ENCODE measurements around the gene FGF9. TPM values are rescaled to one million over a fixed set of nuclear protein-coding genes. Genes with fewer than 3 reads are reported as not detected.

The FGF9 gene
- total and polyA plus RNA-seq, 2 of the 8 experiments (the other 6 are each of a cell fraction or from before 2014, with no cell fraction given) = 0.02 TPM; not detected in 1

- TF ChIP-seq FOSL1 (IDR thresholded peaks at IDR 0.05; ENCODE audit: insufficient read depth, low read depth, low read length) = peak; percentile 98
- TF ChIP-seq KDM5A (IDR thresholded peaks at IDR 0.05; ENCODE audit: low read length) = no peak
- TF ChIP-seq RAD21 (IDR thresholded peaks at IDR 0.05 in 1 of 2, conservative IDR thresholded peaks at IDR 0.05 in 1 of 2; ENCODE audit: low read depth in 2 of 2, low read length in 2 of 2) = no peak
- TF ChIP-seq, protein P1, sequence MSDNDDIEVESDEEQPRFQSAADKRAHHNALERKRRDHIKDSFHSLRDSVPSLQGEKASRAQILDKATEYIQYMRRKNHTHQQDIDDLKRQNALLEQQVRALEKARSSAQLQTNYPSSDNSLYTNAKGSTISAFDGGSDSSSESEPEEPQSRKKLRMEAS (IDR thresholded peaks at IDR 0.05) = no peak
- TF ChIP-seq JUND (IDR thresholded peaks at IDR 0.05; ENCODE audit: low read length) = no peak
- TF ChIP-seq, protein P2, sequence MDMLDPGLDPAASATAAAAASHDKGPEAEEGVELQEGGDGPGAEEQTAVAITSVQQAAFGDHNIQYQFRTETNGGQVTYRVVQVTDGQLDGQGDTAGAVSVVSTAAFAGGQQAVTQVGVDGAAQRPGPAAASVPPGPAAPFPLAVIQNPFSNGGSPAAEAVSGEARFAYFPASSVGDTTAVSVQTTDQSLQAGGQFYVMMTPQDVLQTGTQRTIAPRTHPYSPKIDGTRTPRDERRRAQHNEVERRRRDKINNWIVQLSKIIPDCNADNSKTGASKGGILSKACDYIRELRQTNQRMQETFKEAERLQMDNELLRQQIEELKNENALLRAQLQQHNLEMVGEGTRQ (IDR thresholded peaks at IDR 0.05; ENCODE audit: low read length) = no peak
- no peak for TF ChIP-seq NRF1 (IDR thresholded peaks at IDR 0.05; ENCODE audit: low read depth, low read length)
- no peak for TF ChIP-seq CHD2 (IDR thresholded peaks at IDR 0.05; ENCODE audit: low read length)
- no peak for TF ChIP-seq EZH2 (IDR thresholded peaks at IDR 0.05; ENCODE audit: low read depth, low read length, severe bottlenecking)
- TF ChIP-seq CBX5 (IDR thresholded peaks at IDR 0.05; ENCODE audit: low read depth, low read length) = no peak
- TF ChIP-seq ATF3 (IDR thresholded peaks at IDR 0.05; ENCODE audit: insufficient read depth, low read depth, low read length) = no peak
- TF ChIP-seq RFX5 (IDR thresholded peaks at IDR 0.05; ENCODE audit: borderline replicate concordance, low read depth, low read length) = no peak
- TF ChIP-seq SAP30 (IDR thresholded peaks at IDR 0.05; ENCODE audit: insufficient read depth, insufficient replicate concordance, low read length) = no peak
- TF ChIP-seq CBX8 (IDR thresholded peaks at IDR 0.05; ENCODE audit: borderline replicate concordance, low read depth, low read length) = no peak
- 0 out of 2 replicates have a peak, but pooled peaks have one; percentile 23 for TF ChIP-seq TAF1 (IDR thresholded peaks at IDR 0.05; ENCODE audit: low read depth, low read length)
- TF ChIP-seq YY1 (IDR thresholded peaks at IDR 0.05; ENCODE audit: low read depth, low read length) = no peak
- TF ChIP-seq POLR2AphosphoS5 (IDR thresholded peaks at IDR 0.05; ENCODE audit: low read depth, low read length) = no peak
- TF ChIP-seq KDM1A (IDR thresholded peaks at IDR 0.05; ENCODE audit: borderline replicate concordance, low read length) = peak; percentile 75; the same call in 1 of the 2 replicates
- no peak for TF ChIP-seq EP300 (IDR thresholded peaks at IDR 0.05; ENCODE audit: borderline replicate concordance in 1 of 2, low read depth in 2 of 2, low read length in 2 of 2)
- TF ChIP-seq BACH1 (IDR thresholded peaks at IDR 0.05; ENCODE audit: low read length) = peak; percentile 6; the same call in 1 of the 2 replicates
- TF ChIP-seq PHF8 (conservative IDR thresholded peaks at IDR 0.05; ENCODE audit: low read depth, low read length) = no peak
- no peak for TF ChIP-seq CTBP2 (IDR thresholded peaks at IDR 0.05; ENCODE audit: borderline replicate concordance, insufficient read depth, insufficient read length, low read length)
Measured at GRCh38 chr13:21673789-21674489, 3.1 kb downstream of the FGF9 start (continued).

Measured in H1 (cell line).